ENCODE measurements around the gene ISCA2.

ISCA2 gene

GRCh38 chr14:74506411-74506851, 12.9 kb downstream of the ISCA2 start:
- in situ Hi-C loops (cut with MboI; ENCODE audit: low sequenced_read_pairs) = no loop called here

GRCh38 chr14:74507085-74507484, 13.5 kb downstream of the ISCA2 start:
- H3K9me3 ChIP-seq = no peaks in the 10 kb centered on the region
- DNase-seq (ENCODE audit: low spot score in 2 of 2) = no peak
- in situ Hi-C loops (cut with MboI; ENCODE audit: low sequenced_read_pairs) = no loop called here
- H3K4me1 ChIP-seq = no peaks in the 10 kb centered on the region; the same call in 1 of the 2 replicates
- no peaks in the 10 kb centered on the region for H3K27me3 ChIP-seq (ENCODE audit: low read depth)
- no peaks in the 10 kb centered on the region for H3K36me3 ChIP-seq (replicated peaks)
- H3K4me3 ChIP-seq = no peak overlapping the region

More at GRCh38 chr14:74506411-74506851, 12.9 kb downstream of the ISCA2 start:
- DNase-seq (ENCODE audit: low spot score in 2 of 2) = no peak
- Histone ChIP-seq H3K27me3 (ENCODE audit: low read depth) (no peaks in the 10 kb centered on the region), H3K9me3 (no peaks in the 10 kb centered on the region), H3K4me3 (no peak overlapping the region), H3K4me1 (no peaks in the 10 kb centered on the region; the same call in 1 of the 2 replicates), H3K36me3 (replicated peaks) (no peaks in the 10 kb centered on the region)

DNA sequence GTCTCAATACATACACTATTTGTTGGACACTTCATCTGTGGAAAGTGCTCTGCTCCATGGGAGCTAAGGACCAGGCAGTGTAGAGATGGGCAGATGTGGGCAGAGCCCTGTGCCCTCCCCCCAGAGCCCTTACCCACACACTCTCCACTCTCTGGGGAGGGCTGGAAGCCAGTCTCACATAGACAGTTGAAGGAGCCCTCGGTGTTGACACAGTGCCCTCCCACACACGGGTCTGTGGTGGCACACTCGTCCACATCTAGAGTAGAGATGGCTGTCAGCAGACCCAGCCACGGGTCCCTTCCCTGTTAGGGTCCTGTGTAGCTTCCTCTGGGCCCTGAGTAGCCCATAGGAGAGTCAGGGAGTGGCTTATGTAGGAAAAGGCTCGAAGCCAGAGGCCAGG, 14.3 kb downstream of the ISCA2 start:
- Histone ChIP-seq H3K27me3 (ENCODE audit: low read depth) (no peaks in the 10 kb centered on the region), H3K4me3 (no peak overlapping the region), H3K9me3 (no peaks in the 10 kb centered on the region), H3K4me1 (no peaks in the 10 kb centered on the region; the same call in 1 of the 2 replicates), H3K36me3 (replicated peaks) (no peaks in the 10 kb centered on the region)
- no peak for DNase-seq (ENCODE audit: low spot score in 2 of 2)
- in situ Hi-C loops (cut with MboI; ENCODE audit: low sequenced_read_pairs) = no loop called here

DNA sequence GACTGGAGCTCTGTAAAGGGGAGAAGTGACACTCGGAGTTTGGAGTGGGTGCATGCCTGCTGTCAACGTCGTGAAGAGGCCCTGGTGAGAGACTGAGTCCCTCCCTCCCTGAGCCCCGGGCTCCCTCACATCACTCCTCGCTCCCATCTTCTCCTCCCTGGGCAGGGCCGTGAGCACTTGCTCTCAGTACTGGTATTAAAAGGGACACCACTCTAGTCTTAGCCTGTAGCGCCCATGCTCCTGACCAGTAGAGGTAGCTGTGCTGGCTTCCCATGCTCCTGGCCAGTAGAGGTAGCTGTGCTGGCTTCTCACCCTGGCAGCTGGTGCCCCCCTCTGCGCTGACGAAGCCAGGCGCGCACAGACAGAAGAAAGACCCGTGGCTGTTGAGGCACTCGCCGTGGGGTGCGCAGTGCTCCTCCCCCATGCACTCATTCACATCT, 14.7 kb downstream of the ISCA2 start:
- H3K4me3 ChIP-seq = no peak overlapping the region
- H3K36me3 ChIP-seq (replicated peaks) = no peaks in the 10 kb centered on the region
- in situ Hi-C loops (cut with MboI; ENCODE audit: low sequenced_read_pairs) = no loop called here
- H3K4me1 ChIP-seq = no peaks in the 10 kb centered on the region; the same call in 1 of the 2 replicates
- no peaks in the 10 kb centered on the region for H3K9me3 ChIP-seq
- H3K27me3 ChIP-seq (ENCODE audit: low read depth) = no peaks in the 10 kb centered on the region
- peak; percentile 28 to 51 for DNase-seq (ENCODE audit: low spot score in 2 of 2)

- H3K9me3 ChIP-seq = no peaks in the 10 kb centered on the region
- H3K27me3 ChIP-seq (ENCODE audit: low read depth) = no peaks in the 10 kb centered on the region
- DNase-seq (ENCODE audit: low spot score in 2 of 2) = no peak
- no peaks in the 10 kb centered on the region; the same call in 1 of the 2 replicates for H3K4me1 ChIP-seq
- in situ Hi-C loops (cut with MboI; ENCODE audit: low sequenced_read_pairs) = no loop called here
- no peak overlapping the region for H3K4me3 ChIP-seq
- no peaks in the 10 kb centered on the region for H3K36me3 ChIP-seq (replicated peaks)
These were observed 15.4 kb downstream of the ISCA2 start for GRCh38 chr14:74508844-74509428.

- H3K4me3 ChIP-seq = no peak overlapping the region
- no peaks in the 10 kb centered on the region; the same call in 1 of the 2 replicates for H3K4me1 ChIP-seq
- in situ Hi-C loops (cut with MboI; ENCODE audit: low sequenced_read_pairs) = no loop called here
- DNase-seq (ENCODE audit: low spot score in 2 of 2) = no peak
- no peaks in the 10 kb centered on the region for H3K27me3 ChIP-seq (ENCODE audit: low read depth)
- H3K9me3 ChIP-seq = no peaks in the 10 kb centered on the region
- H3K36me3 ChIP-seq (replicated peaks) = no peaks in the 10 kb centered on the region
These were observed 16.1 kb downstream of the ISCA2 start for GRCh38 chr14:74509587-74510222.

DNA sequence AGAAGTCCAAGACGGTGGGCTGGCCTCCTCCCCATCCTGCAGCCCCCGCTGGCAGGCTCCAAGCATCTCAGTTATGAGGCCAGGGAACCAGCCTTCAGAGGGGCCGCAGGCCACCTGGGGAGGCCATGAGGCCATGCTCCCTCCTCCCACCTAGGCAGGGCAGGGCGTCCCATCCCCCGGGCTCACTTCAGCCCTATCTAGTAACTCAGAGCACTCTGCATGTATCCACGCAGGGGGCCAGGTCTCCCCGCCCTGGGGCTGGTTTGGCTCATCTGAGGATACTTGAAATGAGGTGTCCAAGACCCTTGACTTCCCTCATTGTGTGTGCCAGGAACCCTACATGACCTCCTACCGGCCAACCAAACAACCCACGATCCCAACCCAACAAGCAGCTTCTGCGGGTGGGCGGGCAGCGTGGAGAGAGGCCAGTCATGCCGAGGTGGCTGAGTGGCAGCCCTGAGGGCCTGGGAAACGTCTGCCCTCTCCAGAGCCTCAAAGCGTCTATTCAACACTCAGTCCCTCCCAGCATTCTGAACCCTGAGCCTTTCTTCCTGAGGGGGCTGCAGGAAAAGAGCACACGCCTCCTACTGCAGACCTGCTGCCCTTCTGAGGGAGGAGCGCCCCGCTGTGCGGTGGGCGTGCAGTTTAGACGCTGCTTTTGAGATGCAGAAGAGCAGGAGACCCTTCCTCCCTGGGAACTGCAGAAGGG, 16.8 kb downstream of the ISCA2 start:
- H3K4me1 ChIP-seq = no peaks in the 10 kb centered on the region; the same call in 1 of the 2 replicates
- in situ Hi-C loops (cut with MboI; ENCODE audit: low sequenced_read_pairs) = no loop called here
- H3K4me3 ChIP-seq = no peak overlapping the region
- H3K9me3 ChIP-seq = no peaks in the 10 kb centered on the region
- H3K27me3 ChIP-seq (ENCODE audit: low read depth) = no peaks in the 10 kb centered on the region
- no peak for DNase-seq (ENCODE audit: low spot score in 2 of 2)
- no peaks in the 10 kb centered on the region for H3K36me3 ChIP-seq (replicated peaks)

DNA sequence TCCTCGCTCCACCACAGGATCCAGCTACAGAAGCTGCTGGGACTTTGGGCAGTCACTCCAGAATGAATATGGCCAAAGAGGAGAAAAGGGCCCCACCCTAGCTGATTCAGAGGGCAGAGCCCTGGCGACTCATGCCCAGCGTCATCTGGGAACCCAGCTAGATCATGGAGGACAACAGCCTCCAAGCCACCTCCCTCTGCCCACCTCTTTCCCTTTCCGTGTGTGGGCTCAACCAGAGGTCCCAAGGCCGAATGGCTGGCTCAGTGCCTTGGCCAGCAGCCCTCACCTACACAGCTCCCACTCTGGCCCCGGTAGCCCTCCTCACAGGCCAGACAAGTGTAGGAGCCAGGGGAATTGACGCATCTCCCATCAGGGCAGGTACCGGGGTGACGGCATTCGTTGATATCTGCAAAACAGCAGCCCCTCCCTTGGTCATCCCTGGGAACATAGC, 17.4 kb downstream of the ISCA2 start:
- in situ Hi-C loops (cut with MboI; ENCODE audit: low sequenced_read_pairs) = no loop called here
- DNase-seq (ENCODE audit: low spot score in 2 of 2) = no peak
- H3K4me1 ChIP-seq = no peaks in the 10 kb centered on the region; the same call in 1 of the 2 replicates
- H3K27me3 ChIP-seq (ENCODE audit: low read depth) = no peaks in the 10 kb centered on the region
- no peaks in the 10 kb centered on the region for H3K36me3 ChIP-seq (replicated peaks)
- no peaks in the 10 kb centered on the region for H3K9me3 ChIP-seq
- H3K4me3 ChIP-seq = no peak overlapping the region

DNA sequence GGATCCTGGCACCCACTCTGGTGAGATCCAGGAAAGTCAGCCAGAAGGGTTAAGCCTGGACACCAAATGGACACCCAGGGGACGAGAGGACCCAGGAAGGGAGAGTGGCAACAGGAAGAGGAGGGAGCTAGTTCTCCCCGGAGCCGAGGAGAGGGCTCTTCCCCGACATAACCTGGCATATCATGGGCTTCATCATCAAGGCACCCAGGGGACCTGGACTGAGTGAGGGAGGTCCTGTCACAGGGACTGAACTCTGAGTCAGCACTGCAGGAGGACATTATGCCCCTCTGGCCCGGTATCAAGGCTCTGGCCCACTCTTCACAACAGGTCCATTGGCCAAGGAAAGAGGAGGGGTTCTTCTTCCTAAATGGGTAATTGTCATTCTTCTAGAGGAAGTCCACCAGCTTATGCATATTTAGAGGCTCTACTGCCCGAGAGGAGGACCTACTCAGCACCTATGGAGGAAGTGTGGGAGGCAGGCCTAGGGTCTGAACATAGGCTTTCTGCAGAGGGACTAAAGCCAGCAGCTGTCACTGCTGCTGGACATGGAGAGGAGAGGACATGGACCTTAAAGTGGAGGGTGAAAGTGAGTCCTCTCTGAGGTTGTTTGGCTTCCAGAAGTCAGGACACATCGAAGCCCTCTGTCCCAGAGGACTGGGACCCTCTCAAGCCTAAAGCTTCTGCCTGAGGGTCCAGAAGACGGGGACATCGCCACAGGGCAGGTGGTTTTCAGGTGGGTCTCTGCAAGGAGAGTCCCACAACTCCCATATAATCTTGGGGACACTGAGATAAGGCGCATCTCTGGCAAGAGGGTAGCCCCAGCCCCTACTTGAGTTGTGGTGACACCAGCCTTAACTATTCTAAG, 18.6 kb downstream of the ISCA2 start:
- Histone ChIP-seq H3K36me3 (replicated peaks) (no peaks in the 10 kb centered on the region), H3K4me3 (no peak overlapping the region), H3K4me1 (no peaks in the 10 kb centered on the region; the same call in 1 of the 2 replicates), H3K27me3 (ENCODE audit: low read depth) (no peaks in the 10 kb centered on the region), H3K9me3 (no peaks in the 10 kb centered on the region)
- in situ Hi-C loops (cut with MboI; ENCODE audit: low sequenced_read_pairs) = no loop called here
- no peak for DNase-seq (ENCODE audit: low spot score in 2 of 2)

DNA sequence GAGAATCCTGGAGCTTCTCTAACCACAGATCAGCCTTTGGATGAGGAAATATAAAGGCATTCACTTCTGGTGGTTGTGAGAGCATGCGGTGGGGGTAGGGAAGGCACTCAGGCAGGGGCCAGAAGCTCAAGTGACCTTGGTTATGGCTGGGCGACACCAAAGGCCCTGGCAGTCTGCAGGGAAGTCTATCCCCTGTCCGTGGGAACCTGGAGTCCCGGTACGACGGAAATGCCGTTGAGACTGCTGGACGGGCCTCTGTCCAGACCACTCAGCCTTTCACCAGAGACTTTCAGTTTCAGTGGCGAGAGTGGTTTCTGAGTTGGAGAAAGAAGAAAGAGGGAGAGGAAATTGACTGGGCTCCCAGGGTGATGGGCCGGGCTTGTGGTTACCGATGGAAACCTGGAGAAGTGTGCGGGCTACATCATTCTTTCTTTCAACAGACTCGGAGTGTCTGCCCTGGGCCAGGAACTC, 20.9 kb downstream of the ISCA2 start:
- H3K9me3 ChIP-seq = no peaks in the 10 kb centered on the region
- no peaks in the 10 kb centered on the region for H3K36me3 ChIP-seq (replicated peaks)
- peak in 1 of 2 experiments; percentile 25 for DNase-seq (ENCODE audit: low spot score in 2 of 2)
- no peak overlapping the region for H3K4me3 ChIP-seq
- in situ Hi-C loops (cut with MboI; ENCODE audit: low sequenced_read_pairs) = no loop called here
- H3K4me1 ChIP-seq = no peaks in the 10 kb centered on the region
- H3K27me3 ChIP-seq (ENCODE audit: low read depth) = no peaks in the 10 kb centered on the region

DNA sequence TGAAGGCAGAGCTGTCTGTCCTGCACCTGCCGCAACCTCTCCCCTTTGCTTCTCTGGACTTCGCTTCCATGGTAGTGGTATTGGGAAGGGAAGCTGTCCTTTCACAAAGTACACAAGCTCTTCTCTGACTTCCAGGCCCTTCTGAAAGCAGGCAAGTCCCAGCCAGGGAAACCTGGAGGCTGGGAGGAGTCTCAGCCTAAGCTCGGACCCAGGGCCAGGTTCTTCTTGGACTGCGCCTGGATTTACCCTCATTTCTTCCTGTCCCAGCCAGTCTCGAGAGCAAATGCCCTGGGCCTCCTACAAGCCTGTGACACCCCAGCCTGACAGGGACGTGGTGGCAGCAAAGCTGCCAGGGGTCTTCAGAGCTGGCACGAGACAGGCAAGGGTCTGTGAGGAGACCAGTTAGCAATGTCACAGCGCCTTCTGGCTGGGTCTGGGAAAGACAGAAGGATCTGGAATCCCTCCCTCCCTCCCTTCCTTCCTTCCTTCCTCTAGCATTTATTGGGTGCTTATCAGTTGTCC, 22.4 kb downstream of the ISCA2 start:
- H3K4me3 ChIP-seq = no peak overlapping the region
- no peaks in the 10 kb centered on the region for H3K4me1 ChIP-seq
- in situ Hi-C loops (cut with MboI; ENCODE audit: low sequenced_read_pairs) = no loop called here
- no peaks in the 10 kb centered on the region for H3K36me3 ChIP-seq (replicated peaks)
- peaks cover 2% of the 10 kb centered on the region; the same call in 1 of the 2 replicates for H3K27me3 ChIP-seq (ENCODE audit: low read depth)
- no peaks in the 10 kb centered on the region for H3K9me3 ChIP-seq
- no peak for DNase-seq (ENCODE audit: low spot score in 2 of 2)

DNA sequence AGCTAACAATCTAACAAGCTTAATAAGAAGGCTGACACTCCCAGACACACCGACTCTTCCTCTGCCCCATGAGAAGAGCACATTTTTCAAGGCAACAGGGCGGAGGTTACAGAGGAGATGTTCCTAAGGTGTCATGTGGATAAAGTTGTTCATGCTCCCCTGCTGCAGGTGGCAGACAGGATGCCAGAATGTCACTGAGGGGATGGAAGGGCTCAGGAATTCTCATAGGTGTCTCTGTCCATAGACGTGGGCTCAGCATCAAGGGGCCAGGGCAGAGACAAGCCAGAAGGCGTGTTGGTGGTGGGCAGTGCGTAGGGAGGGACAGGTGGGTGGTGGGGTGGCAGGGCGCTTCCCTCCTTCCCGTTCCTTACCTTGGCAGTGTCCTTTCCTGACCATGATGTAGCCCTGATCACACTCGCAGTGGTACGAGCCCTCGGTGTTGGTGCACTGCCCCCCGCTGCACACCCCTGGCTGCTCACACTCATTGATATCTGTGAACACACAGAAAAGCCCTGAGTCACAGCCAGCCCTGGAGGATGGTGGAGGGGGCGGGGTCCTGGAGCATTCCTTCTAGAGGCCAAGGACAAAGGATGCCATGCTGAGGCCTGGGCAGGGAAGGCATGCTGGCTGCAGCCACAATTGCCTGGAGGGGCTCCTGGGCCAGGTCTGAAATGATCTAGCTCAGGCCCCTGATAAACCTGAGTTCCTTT, 23.0 kb downstream of the ISCA2 start:
- Histone ChIP-seq H3K36me3 (replicated peaks) (no peaks in the 10 kb centered on the region), H3K4me1 (no peaks in the 10 kb centered on the region), H3K9me3 (no peaks in the 10 kb centered on the region), H3K4me3 (no peak overlapping the region), H3K27me3 (ENCODE audit: low read depth) (peaks cover 6% of the 10 kb centered on the region; the same call in 1 of the 2 replicates)
- DNase-seq (ENCODE audit: low spot score in 2 of 2) = peak in 1 of 2 experiments; percentile 25
- in situ Hi-C loops (cut with MboI; ENCODE audit: low sequenced_read_pairs) = no loop called here

All from HAP-1 (cell line).